ENCODE data around the gene PACS1.

Gene PACS1

GRCh38 chr11:66262696-66263095, 192.6 kb downstream of the PACS1 start:
- no peak overlapping the region for H3K27ac ChIP-seq
- TF ChIP-seq ZFX (IDR thresholded peaks at IDR 0.05) (no peak), CTCF (conservative IDR thresholded peaks at IDR 0.05) (no peak)

- TF ChIP-seq ZFX (IDR thresholded peaks at IDR 0.05) (no peak), CTCF (conservative IDR thresholded peaks at IDR 0.05) (no peak)
- H3K27ac ChIP-seq = no peak overlapping the region
Observed at GRCh38 chr11:66263231-66263630, 193.2 kb downstream of the PACS1 start.

GRCh38 chr11:66263785-66264184, 193.7 kb downstream of the PACS1 start:
- TF ChIP-seq CTCF (conservative IDR thresholded peaks at IDR 0.05) (no peak), ZFX (IDR thresholded peaks at IDR 0.05) (no peak)
- no peak overlapping the region for H3K27ac ChIP-seq

GRCh38 chr11:66264383-66264782, 194.3 kb downstream of the PACS1 start:
- H3K27ac ChIP-seq = no peak overlapping the region
- no peak for TF ChIP-seq ZFX (IDR thresholded peaks at IDR 0.05)

GRCh38 chr11:66264914-66265313, 194.8 kb downstream of the PACS1 start:
- TF ChIP-seq ZFX (IDR thresholded peaks at IDR 0.05) = no peak
- TF ChIP-seq CTCF (conservative IDR thresholded peaks at IDR 0.05) = peak; percentile 66
- no peak overlapping the region for H3K27ac ChIP-seq

GRCh38 chr11:66265531-66266377, 195.7 kb downstream of the PACS1 start:
- no peak overlapping the region for H3K27ac ChIP-seq
- no peak for TF ChIP-seq ZFX (IDR thresholded peaks at IDR 0.05)
- TF ChIP-seq CTCF (conservative IDR thresholded peaks at IDR 0.05) = no peak

GRCh38 chr11:66266378-66267038, 196.4 kb downstream of the PACS1 start:
- no peak overlapping the region; the same call in 1 of the 2 replicates for H3K27ac ChIP-seq
- TF ChIP-seq CTCF (conservative IDR thresholded peaks at IDR 0.05) = no peak
- TF ChIP-seq ZFX (IDR thresholded peaks at IDR 0.05) = no peak
